Activated CD8-positive, alpha-beta memory T cell treated with anti-CD3 and anti-CD28 coated beads, Interleukin-2, amount 10 ng/mL, durations not matched to agents 7 days and 5 days (primary cell): ENCODE results near the gene CHKB. TPM values are rescaled to one million over a fixed set of nuclear protein-coding genes. Genes with fewer than 3 reads are reported as not detected.
"Not testable (repeated sequence)": the region's sequence is repeated elsewhere in the genome, so short reads cannot be mapped to it uniquely, and the experiment has no call there.

Experiments
- ATAC-seq: fragments of 150-1000 bp; cut with Tn5 transposase; one replicate; pipeline ENCODE4 v1.10.0; 2021; ENCODE audit warnings: moderate library complexity
- CTCF ChIA-PET: fragments of 350-600 bp; sonication (Branson Sonifier 250); formaldehyde crosslinking; loops from one replicate; lab custom pipeline; 2021; ENCODE audit warnings: antibody characterized with exemption; lab: Charles Lee
- DNase-seq: peaks from one replicate; pipeline ENCODE4 v3.0.0-alpha.2; 2020
- H3K27ac Mint-ChIP-seq: one replicate; pipeline ENCODE4 v1.8.0; 2021; ENCODE audit warnings: mild to moderate bottlenecking, mixed read lengths
- H3K27me3 Mint-ChIP-seq: one replicate; pipeline ENCODE4 v1.8.0; 2021; ENCODE audit warnings: mixed read lengths
- H3K36me3 Mint-ChIP-seq: one replicate; pipeline ENCODE4 v1.8.0; 2021; ENCODE audit warnings: mild to moderate bottlenecking, mixed read lengths
- H3K4me1 Mint-ChIP-seq: one replicate; pipeline ENCODE4 v1.8.0; 2021; ENCODE audit warnings: mixed read lengths
- H3K4me3 Mint-ChIP-seq: one replicate; pipeline ENCODE4 v1.8.0; 2021; ENCODE audit warnings: mild to moderate bottlenecking, moderate library complexity, mixed read lengths
- H3K9me3 Mint-ChIP-seq: one replicate; pipeline ENCODE4 v1.8.0; 2022; ENCODE audit warnings: low read depth, mixed read lengths
- total RNA-seq, 2 experiments: library from RNA; stranded (reverse); gene quantifications; one replicate each; pipeline ENCODE4 v1.2.3, GENCODE V29; 2021

Gene CHKB
- total RNA-seq, 2 experiments from 2014 or later, result 97.2 to 118 TPM

DNA sequence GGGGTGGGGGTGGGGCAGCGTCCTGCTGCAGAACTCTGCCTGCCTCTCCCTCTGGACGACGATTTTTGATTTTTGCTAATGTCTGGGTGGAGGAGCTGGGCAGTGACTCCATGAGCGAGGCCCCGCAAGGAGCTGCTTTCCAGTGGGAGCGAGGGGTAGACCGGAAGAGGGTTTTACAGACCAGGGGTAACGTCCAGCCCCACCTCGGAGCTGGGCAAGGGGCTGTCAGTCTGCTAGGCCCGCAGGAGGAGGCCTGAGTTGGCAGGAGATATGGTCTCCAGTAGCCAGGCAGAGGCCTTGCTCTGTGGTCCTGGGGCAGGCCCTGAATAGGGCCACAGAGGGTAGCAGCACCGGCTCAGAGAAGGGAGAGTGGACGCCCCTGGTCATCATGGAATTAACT is 26.9 kb upstream of the CHKB start:
- ATAC-seq (no peak), DNase-seq (no peak)
- H3K36me3 Mint-ChIP-seq, result no peaks in the 10 kb centered on the region
- H3K27me3 Mint-ChIP-seq, result peaks cover 27% of the 10 kb centered on the region
- no peak overlapping the region for H3K4me3 Mint-ChIP-seq
- H3K4me1 Mint-ChIP-seq, result peaks cover 7% of the 10 kb centered on the region
- no peak overlapping the region for H3K27ac Mint-ChIP-seq
- no peaks in the 10 kb centered on the region for H3K9me3 Mint-ChIP-seq
- CTCF ChIA-PET, result interaction anchor here (1.0 to 1.2 kb wide), 2 partner anchors 47 to 84 kb away, joined by 3 read pairs; partner anchors contain the start of genes SCO2 and SYCE3

DNA sequence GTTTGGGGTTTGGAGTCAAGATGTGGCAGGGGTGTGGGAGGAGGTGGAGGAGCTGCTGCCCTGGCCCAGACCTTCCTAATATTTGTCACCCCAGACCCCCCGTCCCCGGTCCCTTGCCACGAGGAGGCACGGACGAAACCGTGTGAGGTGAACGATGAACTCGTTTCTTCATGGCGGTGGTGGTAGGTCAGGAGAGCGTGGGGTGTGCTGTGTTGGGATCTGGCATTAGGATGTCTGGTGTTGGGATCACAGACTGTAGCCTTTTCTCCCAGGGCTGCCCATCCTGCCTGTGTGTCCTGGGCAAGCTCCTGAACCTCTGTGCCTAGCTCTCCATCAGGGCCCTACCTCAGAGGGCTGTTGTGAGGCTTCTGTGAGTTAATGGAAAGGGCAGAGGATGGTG is 26.3 kb upstream of the CHKB start:
- ATAC-seq (no peak), DNase-seq (no peak)
- Mint-ChIP-seq H3K27me3 (peaks cover 24% of the 10 kb centered on the region), H3K4me1 (peaks cover 7% of the 10 kb centered on the region), H3K36me3 (no peaks in the 10 kb centered on the region), H3K4me3 (no peak overlapping the region), H3K27ac (no peak overlapping the region), H3K9me3 (no peaks in the 10 kb centered on the region)
- CTCF ChIA-PET, result interaction anchor here (1.0 to 1.2 kb wide), 2 partner anchors 46 to 83 kb away, joined by 3 read pairs; partner anchors contain the start of genes SCO2 and SYCE3

DNA sequence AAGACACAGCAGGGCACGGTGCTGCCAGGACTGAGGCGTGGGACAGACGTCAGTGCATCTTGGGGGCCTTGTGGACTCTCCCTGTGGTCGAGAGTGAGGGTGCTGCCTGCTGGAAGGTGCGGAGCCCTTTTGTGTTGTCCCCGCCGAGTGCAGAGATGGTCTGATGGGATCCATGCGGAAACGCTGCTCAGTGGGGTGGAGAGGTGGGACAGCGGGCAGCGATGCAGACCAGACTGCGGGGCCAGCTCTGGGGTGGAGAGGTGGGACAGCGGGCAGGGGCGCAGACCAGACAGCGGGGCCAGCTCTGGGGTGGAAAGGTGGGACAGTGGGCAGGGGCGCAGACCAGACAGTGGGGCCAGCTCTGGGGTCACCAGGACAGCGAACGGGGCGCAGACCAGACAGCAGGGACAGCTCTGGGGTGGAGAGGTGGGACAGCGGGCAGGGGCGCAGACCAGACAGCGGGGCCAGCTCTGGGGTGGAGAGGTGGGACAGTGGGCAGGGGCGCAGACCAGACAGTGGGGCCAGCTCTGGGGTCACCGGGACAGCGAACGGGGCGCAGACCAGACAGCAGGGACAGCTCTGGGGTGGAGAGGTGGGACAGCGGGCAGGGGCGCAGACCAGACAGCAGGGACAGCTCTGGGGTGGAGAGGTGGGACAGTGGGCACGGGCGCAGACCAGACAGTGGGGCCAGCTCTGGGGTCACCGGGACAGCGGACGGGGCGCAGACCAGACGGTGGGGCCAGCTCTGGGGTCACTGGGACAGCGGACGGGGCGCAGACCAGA is 25.6 kb upstream of the CHKB start:
- not testable (repeated sequence) for H3K9me3 Mint-ChIP-seq, DNase-seq, H3K4me3 Mint-ChIP-seq, H3K4me1 Mint-ChIP-seq, ATAC-seq, H3K27ac Mint-ChIP-seq, H3K36me3 Mint-ChIP-seq
- H3K27me3 Mint-ChIP-seq, result peaks cover 24% of the 10 kb centered on the region
- CTCF ChIA-PET, result interaction anchor here (1.2 kb wide), 1 partner anchor 45 kb away, joined by 3 read pairs; the partner anchor contains the start of gene SYCE3

DNA sequence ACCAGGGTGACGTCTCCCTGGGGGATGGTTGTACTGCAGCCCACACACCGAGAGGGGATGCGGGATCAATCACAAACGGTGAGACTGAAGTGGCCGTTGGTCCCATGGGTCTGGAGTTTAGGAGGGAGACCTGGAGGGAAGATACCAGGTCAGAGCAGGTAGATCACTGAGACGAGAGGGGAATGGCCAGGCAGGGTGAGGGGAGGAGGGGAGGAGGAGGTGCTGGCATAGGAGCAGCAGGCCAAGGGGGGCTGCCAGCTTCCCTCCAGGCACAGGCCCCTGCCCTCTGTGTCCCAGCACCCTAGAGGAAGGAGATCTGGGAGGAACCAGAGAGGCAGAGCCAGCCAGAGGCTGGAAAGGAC is 25.0 kb upstream of the CHKB start:
- Mint-ChIP-seq H3K27ac (no peak overlapping the region), H3K9me3 (no peaks in the 10 kb centered on the region), H3K4me3 (no peak overlapping the region), H3K36me3 (no peaks in the 10 kb centered on the region), H3K27me3 (peaks cover 27% of the 10 kb centered on the region), H3K4me1 (peaks cover 4% of the 10 kb centered on the region)
- DNase-seq (no peak), ATAC-seq (no peak)
- CTCF ChIA-PET, result no interaction called here

DNA sequence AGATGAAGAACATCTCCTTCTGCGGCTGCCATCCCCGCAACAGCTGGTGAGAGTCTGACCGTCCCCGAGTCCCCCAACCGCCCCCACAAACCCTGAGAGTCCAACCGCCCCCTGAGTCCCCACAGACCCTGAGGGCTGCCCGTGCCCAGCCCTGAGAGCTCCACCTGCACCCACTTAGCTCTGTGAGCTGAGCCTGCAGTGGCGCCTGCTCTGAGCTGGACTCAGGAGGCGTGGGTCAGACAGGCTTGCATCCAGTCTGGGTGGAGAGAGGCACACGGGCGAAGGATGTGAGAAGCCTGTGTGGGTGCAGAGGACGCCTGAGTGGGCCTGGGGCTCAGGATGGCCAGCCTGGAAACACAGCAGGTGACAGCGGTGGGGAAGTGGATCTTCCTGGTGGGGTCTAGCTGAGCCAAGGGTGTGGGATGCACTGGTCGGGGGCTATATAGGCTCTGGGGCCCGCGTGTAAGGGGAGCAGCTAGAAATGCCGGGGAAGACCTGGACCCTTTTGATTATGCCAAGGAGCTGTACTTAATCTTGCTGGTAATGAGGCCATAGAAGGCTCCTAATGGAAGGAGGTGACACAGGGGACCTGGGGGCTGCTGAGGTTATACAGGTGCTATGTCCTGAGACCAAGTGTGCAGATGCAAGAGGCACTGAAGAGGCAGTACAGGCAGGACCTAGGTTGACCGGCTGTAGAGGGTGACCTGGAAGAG is 24.5 kb upstream of the CHKB start:
- CTCF ChIA-PET, result no interaction called here
- Mint-ChIP-seq H3K4me3 (no peak overlapping the region), H3K4me1 (peaks cover under 1% of the 10 kb centered on the region), H3K27ac (no peak overlapping the region), H3K27me3 (peaks cover 32% of the 10 kb centered on the region), H3K9me3 (no peaks in the 10 kb centered on the region), H3K36me3 (no peaks in the 10 kb centered on the region)
- DNase-seq (no peak), ATAC-seq (no peak)

DNA sequence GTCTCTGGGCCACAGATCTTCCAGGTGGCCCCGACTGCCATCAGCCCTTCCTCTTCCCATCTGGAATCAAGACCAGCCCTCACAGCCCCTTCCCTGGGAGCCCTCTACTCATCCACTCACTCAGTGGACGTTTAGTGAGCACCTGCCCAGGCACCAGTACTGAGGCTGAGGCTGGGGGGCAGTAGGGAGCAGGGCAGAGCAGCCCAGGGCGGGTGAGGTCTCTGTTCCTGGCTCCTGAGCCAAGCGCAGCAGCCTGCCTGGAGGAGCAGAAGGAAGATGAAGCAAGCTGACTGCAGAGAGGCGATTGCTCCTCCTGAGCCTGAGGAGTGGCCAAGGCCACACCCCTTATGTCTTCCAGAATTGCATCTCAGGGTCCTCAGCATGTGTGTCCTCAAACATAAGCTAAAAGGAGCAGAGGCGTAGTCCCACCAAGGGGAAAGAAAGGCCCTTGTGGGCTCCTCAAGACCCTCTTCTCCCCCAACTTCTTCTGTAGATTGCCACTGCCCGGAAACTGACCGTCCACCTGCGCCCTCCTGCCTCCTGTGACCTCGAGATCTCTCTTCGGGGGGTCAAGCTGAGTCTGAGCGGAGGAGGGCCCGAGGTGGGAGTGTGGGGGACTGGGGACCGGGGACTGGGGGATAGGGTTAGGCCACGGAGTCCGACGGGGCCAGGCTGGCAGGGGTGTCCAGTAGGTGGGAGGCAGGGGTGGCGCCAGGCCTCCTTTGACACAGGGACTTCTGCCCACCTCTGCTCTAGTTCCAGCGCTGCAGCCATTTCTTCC is 23.7 kb upstream of the CHKB start:
- ATAC-seq (peak; percentile 15), DNase-seq (no peak)
- no peaks in the 10 kb centered on the region for H3K36me3 Mint-ChIP-seq
- CTCF ChIA-PET, result interaction anchor here (1.8 kb wide), 1 partner anchor 58 kb away, joined by 4 read pairs; no protein-coding TSS in a partner anchor
- H3K27me3 Mint-ChIP-seq, result peaks cover 36% of the 10 kb centered on the region
- no peak overlapping the region for H3K27ac Mint-ChIP-seq
- no peak overlapping the region for H3K4me3 Mint-ChIP-seq
- no peaks in the 10 kb centered on the region for H3K9me3 Mint-ChIP-seq
- peaks cover 2% of the 10 kb centered on the region for H3K4me1 Mint-ChIP-seq

DNA sequence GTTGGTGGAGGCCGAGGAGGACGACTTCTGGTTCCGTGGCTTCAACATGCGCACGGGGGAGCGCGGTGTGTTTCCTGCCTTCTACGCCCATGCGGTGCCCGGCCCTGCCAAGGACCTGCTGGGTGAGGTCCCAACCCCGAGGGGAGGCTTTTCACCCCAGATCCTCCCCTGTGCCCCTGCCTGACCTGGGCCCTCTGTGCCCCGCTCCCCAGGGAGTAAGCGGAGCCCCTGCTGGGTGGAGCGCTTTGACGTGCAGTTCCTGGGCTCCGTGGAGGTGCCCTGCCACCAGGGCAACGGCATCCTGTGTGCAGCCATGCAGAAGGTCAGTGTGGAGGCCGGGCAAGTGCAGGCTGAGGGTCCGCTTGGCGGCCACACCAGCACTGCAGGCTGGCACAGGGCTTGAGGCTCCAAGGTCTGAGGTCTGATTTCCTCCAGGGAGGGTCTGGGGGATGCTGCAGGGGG is 23.0 kb upstream of the CHKB start:
- CTCF ChIA-PET, result interaction anchor here (1.8 kb wide), 1 partner anchor 58 kb away, joined by 4 read pairs; no protein-coding TSS in a partner anchor
- ATAC-seq, result no peak
- Mint-ChIP-seq H3K27me3 (peaks cover 36% of the 10 kb centered on the region), H3K27ac (no peak overlapping the region), H3K36me3 (no peaks in the 10 kb centered on the region), H3K4me3 (no peak overlapping the region), H3K4me1 (peaks cover 2% of the 10 kb centered on the region), H3K9me3 (no peaks in the 10 kb centered on the region)
- DNase-seq, result no peak

- CTCF ChIA-PET, result interaction anchor here (1.8 kb wide), 1 partner anchor 57 kb away, joined by 4 read pairs; no protein-coding TSS in a partner anchor
- H3K36me3 Mint-ChIP-seq, result no peaks in the 10 kb centered on the region
- H3K4me1 Mint-ChIP-seq, result peaks cover 2% of the 10 kb centered on the region
- no peaks in the 10 kb centered on the region for H3K9me3 Mint-ChIP-seq
- no peak overlapping the region for H3K4me3 Mint-ChIP-seq
- DNase-seq (no peak), ATAC-seq (no peak)
- H3K27me3 Mint-ChIP-seq, result peaks cover 36% of the 10 kb centered on the region
- H3K27ac Mint-ChIP-seq, result no peak overlapping the region
These were observed 22.5 kb upstream of the CHKB start for GRCh38 chr22:50605002-50605612.

DNA sequence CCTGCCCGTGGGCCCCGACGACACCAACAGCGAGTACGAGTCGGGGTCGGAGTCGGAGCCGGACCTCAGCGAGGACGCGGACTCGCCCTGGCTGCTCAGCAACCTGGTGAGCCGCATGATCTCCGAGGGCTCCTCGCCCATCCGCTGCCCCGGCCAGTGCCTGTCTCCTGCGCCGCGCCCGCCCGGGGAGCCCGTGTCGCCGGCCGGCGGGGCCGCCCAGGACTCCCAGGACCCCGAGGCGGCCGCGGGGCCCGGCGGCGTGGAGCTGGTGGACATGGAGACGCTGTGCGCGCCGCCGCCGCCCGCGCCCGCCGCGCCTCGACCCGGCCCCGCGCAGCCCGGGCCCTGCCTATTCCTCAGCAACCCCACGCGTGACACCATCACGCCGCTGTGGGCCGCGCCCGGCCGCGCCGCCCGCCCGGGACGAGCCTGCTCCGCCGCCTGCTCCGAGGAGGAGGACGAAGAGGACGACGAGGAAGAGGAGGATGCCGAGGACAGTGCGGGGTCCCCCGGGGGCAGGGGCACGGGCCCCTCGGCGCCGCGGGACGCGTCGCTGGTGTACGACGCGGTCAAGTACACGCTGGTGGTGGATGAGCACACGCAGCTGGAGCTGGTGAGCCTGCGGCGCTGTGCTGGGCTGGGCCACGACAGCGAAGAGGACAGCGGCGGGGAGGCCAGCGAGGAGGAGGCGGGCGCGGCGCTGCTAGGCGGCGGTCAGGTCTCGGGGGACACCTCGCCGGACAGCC is 21.8 kb upstream of the CHKB start:
- Mint-ChIP-seq H3K27me3 (peaks cover 43% of the 10 kb centered on the region), H3K36me3 (no peaks in the 10 kb centered on the region)
- CTCF ChIA-PET, result no interaction called here

GRCh38 chr22:50603511-50604255 is 21.0 kb upstream of the CHKB start:
- Mint-ChIP-seq H3K9me3 (no peaks in the 10 kb centered on the region), H3K27me3 (peaks cover 46% of the 10 kb centered on the region), H3K36me3 (no peaks in the 10 kb centered on the region), H3K27ac (no peak overlapping the region), H3K4me1 (peaks cover 6% of the 10 kb centered on the region), H3K4me3 (no peak overlapping the region)
- ATAC-seq (no peak), DNase-seq (no peak)
- CTCF ChIA-PET, result no interaction called here

More for the DNA sequence above, 21.8 kb upstream of the CHKB start:
- no peak for ATAC-seq
- Mint-ChIP-seq H3K4me1 (peaks cover 6% of the 10 kb centered on the region), H3K4me3 (no peak overlapping the region), H3K27ac (no peak overlapping the region), H3K9me3 (no peaks in the 10 kb centered on the region)
- no peak for DNase-seq

GRCh38 chr22:50602338-50602700 is 19.7 kb upstream of the CHKB start:
- CTCF ChIA-PET, result interaction anchor here (2.1 kb wide), 1 partner anchor 19 kb away, joined by 4 read pairs; no protein-coding TSS in a partner anchor
- H3K36me3 Mint-ChIP-seq, result no peaks in the 10 kb centered on the region
- no peak for ATAC-seq
- H3K27me3 Mint-ChIP-seq, result peaks cover 44% of the 10 kb centered on the region
- no peaks in the 10 kb centered on the region for H3K9me3 Mint-ChIP-seq
- no peak overlapping the region for H3K4me3 Mint-ChIP-seq
- DNase-seq, result no peak
- peaks cover 6% of the 10 kb centered on the region for H3K4me1 Mint-ChIP-seq
- no peak overlapping the region for H3K27ac Mint-ChIP-seq
